HG03575 (cell line): ENCODE results near the gene BEND2.
"Not testable (repeated sequence)": the region's sequence is repeated elsewhere in the genome, so short reads cannot be mapped to it uniquely, and the experiment has no call there.

Experiments used
- ATAC-seq: cut with Tn5 transposase; IDR thresholded peaks from one replicate; pipeline ENCODE4 v1.9.1; 2021; ENCODE audit not compliant: unreplicated experiment, insufficient number of reproducible peaks, low FRiP score; ENCODE audit errors: extremely low read depth

Gene BEND2

GRCh38 chrX:18220786-18221185 lies at the start of gene BEND2:
Gene BEND2, minus strand, starts transcription at chrX:18220886. Its CDS starts 136 bp downstream, at chrX:18220750.
- ATAC-seq = no peak

GRCh38 chrX:18255059-18255458 lies 34.4 kb upstream of the BEND2 start:
- ATAC-seq = no peak

- ATAC-seq = no peak
These were observed 32.1 kb upstream of the BEND2 start for GRCh38 chrX:18252644-18253359.

DNA sequence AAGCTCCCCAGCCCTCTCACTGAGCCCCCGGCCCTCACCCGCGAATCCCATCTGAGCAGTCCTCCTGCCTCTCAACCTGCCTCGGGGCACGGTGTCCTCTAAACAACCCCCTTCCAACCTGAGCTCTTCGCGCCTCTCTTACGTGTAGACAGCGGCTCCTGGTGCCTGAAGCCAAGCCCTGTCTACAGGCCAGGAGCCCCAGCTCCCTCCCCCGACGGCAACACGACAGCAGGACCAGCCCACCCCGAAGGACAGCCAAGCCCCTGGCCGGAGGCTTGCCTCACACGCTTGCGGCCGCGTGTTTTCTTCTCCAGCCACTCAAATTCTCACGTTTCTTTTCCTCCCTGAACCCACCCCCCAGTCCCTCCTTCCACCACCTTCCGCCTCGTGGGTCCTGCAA lies 9.0 kb upstream of the BEND2 start:
- not testable (repeated sequence) for ATAC-seq

DNA sequence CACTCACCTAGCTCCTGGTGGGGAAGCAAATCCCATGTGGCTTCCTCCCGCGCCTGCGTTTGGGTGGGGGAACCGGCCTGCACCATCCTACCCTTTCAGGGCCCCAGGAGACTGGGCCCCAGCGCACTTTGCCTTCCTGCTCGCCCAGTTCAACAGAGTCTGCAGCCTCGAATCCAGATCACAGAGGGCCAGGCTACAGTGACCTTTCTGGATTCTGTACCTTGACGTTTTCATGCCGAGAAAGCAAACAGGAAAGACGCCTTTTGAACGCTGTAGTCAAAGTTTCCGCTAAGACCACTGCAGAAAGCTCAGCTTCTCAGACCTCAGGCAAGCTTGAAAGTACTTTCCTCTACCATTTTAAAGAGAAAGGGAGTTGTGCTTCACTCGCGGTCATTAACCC lies 7.4 kb upstream of the BEND2 start:
- ATAC-seq = no peak

GRCh38 chrX:18227458-18227857 lies 6.8 kb upstream of the BEND2 start:
- ATAC-seq = no peak

DNA sequence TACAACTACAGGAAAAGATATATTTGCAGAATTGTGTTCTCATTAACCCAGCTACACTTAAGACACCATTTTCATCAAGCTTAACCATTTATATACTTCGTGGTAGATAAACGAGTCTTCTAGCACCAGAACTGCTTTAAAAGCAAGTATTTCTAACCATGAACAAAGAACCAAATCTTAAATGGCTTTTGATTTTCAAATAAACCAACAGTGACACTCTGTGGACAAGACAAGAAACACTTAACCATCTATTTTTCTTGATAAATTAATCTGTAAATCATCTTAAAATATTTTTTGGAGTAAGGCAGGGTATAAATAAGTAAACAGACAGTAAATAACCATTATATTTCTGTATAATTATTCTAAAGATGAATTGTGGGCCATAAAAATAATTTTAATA lies 10.2 kb downstream of the BEND2 start:
- ATAC-seq = no peak

GRCh38 chrX:18206657-18207056 lies 14.0 kb downstream of the BEND2 start:
- no peak for ATAC-seq

- no peak for ATAC-seq
These were observed 17.1 kb downstream of the BEND2 start for GRCh38 chrX:18203631-18204030.

DNA sequence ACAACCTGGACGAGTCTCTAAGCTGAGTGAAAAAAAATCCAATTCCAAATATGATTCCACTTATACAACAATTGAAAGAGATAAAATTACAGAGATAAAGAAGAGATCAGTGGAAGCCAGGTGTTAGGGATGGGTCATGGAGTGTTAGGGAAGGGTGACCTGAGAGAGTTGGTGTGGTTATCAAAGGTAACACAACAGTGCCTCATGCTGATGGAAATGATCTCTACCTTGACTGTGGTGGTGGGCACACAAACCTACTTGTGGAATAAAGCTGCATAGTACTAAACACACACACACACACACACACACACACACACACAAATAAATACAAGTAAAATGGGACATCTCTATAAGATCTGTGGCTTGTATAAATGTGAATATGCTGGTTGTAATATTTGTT lies 26.0 kb downstream of the BEND2 start:
- no peak for ATAC-seq

DNA sequence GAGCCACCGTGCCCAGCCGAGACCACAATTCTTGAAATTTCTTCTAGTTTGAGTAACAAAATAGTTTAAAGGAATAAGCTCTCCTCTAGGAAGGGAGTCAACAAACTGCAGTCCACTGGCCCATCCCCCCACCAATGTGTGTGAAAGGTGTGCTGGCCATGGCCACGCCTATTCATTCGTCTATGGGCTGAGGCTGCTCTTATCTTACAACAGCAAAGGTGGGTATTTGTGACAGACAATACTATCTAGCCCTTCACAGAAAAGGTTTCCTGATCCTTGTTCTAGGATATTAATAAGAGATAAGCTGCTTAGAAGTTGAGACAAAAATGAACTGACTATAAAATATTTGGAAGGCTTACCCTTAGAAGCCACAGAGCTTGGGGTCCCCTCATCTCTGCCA lies 41.2 kb downstream of the BEND2 start:
- no peak for ATAC-seq

GRCh38 chrX:18174971-18175370 lies 45.7 kb downstream of the BEND2 start:
- no peak for ATAC-seq

DNA sequence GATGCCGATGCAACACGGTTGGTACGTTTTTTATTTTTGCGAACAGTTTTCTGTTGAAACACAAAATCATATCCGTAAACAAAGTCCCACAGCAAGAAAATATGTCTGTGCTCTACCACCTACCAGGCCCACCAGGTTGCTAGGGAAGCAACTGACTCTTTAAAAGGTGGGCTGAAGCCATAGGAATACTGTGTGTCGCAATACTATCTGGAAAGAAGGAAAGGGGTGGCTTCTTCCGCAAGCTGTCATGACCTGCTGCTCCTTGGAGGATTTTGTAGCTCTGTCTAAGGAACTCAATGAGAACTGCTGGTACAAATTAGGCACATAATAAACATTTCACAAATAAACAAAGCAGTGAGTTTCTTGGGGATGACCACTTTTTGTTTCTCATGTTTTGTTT lies 46.5 kb downstream of the BEND2 start:
- ATAC-seq = no peak

DNA sequence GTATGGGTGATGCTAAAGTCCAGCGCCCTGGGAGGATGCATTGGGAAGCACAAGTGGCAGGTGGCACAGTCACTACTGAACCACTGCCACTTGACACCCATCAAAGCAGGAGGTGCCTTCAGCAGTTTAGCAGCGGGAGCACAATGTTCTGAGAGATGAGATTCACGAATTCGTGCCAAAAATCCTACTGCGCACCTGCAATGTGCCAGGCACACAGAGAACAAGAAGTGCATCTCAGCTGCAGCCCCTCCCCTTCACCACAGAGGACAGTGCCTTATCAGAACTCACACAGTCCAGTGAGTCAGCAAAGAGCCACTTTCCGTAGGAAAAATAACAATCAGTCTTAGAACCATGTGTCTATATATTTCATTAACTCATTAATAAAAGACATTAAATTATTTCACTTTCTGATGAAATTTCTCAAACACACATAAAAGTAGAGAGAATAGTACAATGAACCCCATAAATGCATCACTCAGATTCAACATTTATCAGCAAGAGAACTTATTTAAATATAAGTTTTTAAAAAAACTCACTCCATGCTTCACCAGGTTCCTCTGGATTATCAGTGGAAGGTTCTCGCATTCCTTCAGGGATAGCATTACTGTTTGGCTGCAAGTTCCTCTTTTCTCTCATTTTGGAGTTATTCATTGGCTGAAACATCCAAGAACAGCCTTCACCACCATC lies 47.0 kb downstream of the BEND2 start:
- no peak for ATAC-seq

DNA sequence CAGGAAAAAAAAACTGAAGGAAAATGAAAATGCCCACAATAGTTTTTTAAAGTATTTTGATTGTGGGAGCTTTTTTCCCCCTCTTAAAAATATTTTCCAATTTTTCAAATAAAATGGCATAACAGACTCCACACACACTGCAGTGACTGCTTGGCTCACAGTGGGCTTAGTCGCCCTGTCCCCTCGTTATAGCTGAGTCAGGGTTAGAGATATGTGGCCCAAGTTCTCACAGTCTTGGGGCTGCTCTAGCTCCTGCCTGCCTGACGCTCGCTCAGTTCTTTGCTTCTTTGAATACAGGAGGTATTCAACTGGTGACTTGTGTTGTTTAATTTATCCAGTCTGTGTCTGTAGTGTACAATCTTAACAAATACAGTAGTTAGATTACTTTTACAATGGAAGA lies 47.7 kb downstream of the BEND2 start:
- no peak for ATAC-seq

DNA sequence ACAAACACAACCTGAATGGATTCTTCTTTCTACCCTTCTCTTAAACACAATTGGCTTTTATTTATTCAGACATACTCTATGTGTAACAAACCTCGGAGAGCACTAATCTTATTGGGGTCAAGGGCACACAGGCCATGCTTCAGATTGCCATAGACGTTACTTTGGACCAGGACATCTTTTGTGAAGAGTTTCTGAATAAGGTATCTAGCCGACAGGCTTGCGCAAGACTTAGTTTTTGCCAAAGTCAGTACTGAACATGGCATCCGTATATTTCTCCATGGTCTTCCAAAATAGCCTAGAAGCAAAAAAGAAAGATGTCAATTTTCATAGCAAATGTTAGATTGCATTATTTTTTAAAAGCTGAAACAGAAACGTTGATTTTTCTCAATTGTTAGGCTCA lies 49.8 kb downstream of the BEND2 start:
- ATAC-seq = no peak

- ATAC-seq = no peak
These were observed 54.6 kb downstream of the BEND2 start for GRCh38 chrX:18166068-18166467.

DNA sequence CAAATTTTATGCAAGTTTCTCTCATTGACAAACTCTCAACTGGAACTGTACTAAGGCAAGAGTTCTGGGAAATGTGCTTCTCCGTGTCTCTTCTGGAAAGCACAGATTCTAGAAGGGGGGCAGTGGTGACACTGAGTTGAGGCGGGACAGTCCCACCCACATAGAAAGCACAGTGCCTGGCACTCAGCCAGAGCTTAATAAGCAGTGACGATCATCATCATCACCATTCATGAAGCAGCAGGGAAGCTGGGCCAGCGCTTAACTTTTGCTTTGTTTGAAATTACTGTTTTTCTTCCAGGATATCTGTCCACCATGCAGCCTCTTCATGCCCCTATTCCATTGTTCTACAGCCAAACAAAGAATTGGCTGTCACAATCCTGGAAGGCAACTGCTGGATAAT lies 60.3 kb downstream of the BEND2 start:
- ATAC-seq = no peak

- ATAC-seq = no peak
These were observed 61.7 kb downstream of the BEND2 start for GRCh38 chrX:18158963-18159362.

- no peak for ATAC-seq
These were observed 69.0 kb downstream of the BEND2 start for GRCh38 chrX:18151649-18152048.

DNA sequence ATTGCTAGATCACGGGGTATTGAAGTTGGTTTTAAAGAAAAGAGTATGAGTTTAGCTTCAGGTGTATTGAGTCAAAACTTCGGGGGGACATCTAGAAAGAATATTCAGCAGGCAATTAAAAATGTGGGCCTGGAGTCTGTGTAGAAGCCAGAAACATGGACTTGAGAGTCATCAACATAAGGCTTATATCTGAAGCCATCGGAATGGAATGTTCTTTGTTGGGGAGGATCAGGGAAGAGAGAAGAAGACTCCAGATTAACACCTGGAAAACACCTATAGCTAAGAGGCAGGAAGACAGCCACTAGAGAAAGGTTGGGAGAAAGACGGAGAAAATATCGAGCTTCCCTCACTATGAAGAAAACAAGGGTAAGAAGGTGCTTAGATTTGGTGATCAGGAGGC lies 69.5 kb downstream of the BEND2 start:
- no peak for ATAC-seq
